Measurements from ENCODE around the gene RGMA.
"Not testable (repeated sequence)": the region's sequence is repeated elsewhere in the genome, so short reads cannot be mapped to it uniquely, and the experiment has no call there.

RGMA gene

GRCh38 chr15:93046721-93047120 is 42.3 kb downstream of the RGMA start:
- FAIRE-seq = no peak

GRCh38 chr15:93046120-93046519 is 42.9 kb downstream of the RGMA start:
- FAIRE-seq = no peak

GRCh38 chr15:93045191-93045785 is 43.7 kb downstream of the RGMA start:
- no peak for FAIRE-seq

- no peak for FAIRE-seq
Measured at GRCh38 chr15:93044301-93045190, 44.5 kb downstream of the RGMA start.

- no peak for FAIRE-seq
Measured at GRCh38 chr15:93043621-93044300, 45.2 kb downstream of the RGMA start.

- FAIRE-seq = no peak
Measured at GRCh38 chr15:93042691-93043378, 46.2 kb downstream of the RGMA start.

- FAIRE-seq = no peak
Measured at GRCh38 chr15:93042211-93042610, 46.8 kb downstream of the RGMA start.

- FAIRE-seq = no peak
Measured at GRCh38 chr15:93041159-93041547, 47.9 kb downstream of the RGMA start.

GRCh38 chr15:93040288-93041158 is 48.5 kb downstream of the RGMA start:
- FAIRE-seq = no peak

GRCh38 chr15:93039562-93040287 is 49.3 kb downstream of the RGMA start:
- not testable (repeated sequence) for FAIRE-seq

- no peak for FAIRE-seq
Measured at GRCh38 chr15:93037820-93038705, 50.9 kb downstream of the RGMA start.

GRCh38 chr15:93036951-93037819 is 51.8 kb downstream of the RGMA start:
- FAIRE-seq = no peak

- no peak for FAIRE-seq
Measured at GRCh38 chr15:93035953-93036810, 52.8 kb downstream of the RGMA start.

- no peak for FAIRE-seq
Measured at GRCh38 chr15:93035092-93035915, 53.7 kb downstream of the RGMA start.

- no peak for FAIRE-seq
Measured at GRCh38 chr15:93034512-93034911, 54.5 kb downstream of the RGMA start.

- no peak for FAIRE-seq
Measured at GRCh38 chr15:93033434-93034045, 55.5 kb downstream of the RGMA start.
